IMR-90 (cell line): Measurements from ENCODE around the gene PDXK. TPM values are rescaled to one million over a fixed set of nuclear protein-coding genes. Genes with fewer than 3 reads are reported as not detected.

Source experiments
- ATAC-seq: fragments of 200-7000 bp; cut with Tn5 transposase; 2 replicates; pipeline ENCODE4 v1.9.1; 2020; ENCODE audit warnings: low read depth, mild to moderate bottlenecking, moderate library complexity
- BruUV-seq: library from RNA; stranded (reverse); fragments of 400-500 nt; replicated peaks from 2 replicates; lab custom pipeline; 2021; lab: Mats Ljungman, UMichigan
- CTCF ChIA-PET: fragments of 300-600 bp; formaldehyde crosslinking; extraction: SDS; loops from one replicate; lab custom pipeline; 2021; ENCODE audit warnings: antibody characterized with exemption; lab: Yijun Ruan, JAX
- POLR2A ChIA-PET: fragments of 300-600 bp; sonication (Branson Sonifier 250); formaldehyde crosslinking; loops from one replicate; lab custom pipeline; 2022; ENCODE audit warnings: antibody characterized with exemption; ENCODE audit not compliant: unreplicated experiment; lab: Charles Lee
- DNase-seq: peaks from one replicate; pipeline ENCODE4 v3.0.0; 2013
- H2AFZ ChIP-seq: replicated peaks from 2 replicates; pipeline ENCODE3; 2013; ENCODE audit warnings: low read length, mild to moderate bottlenecking; ENCODE audit not compliant: poor library complexity
- H2AK5ac ChIP-seq: 2 replicates; pipeline ENCODE4 v1.6.1; 2013; ENCODE audit warnings: low read depth, low read length, inconsistent platforms
- H2AK9ac ChIP-seq: replicated peaks from 2 replicates; pipeline ENCODE3; 2013; ENCODE audit warnings: mild to moderate bottlenecking, low read depth, low read length, moderate library complexity; ENCODE audit not compliant: poor library complexity
- H2BK120ac ChIP-seq: 2 replicates; pipeline ENCODE4 v1.6.1; 2013; ENCODE audit warnings: low read depth, low read length, inconsistent platforms
- H2BK15ac ChIP-seq: 3 replicates; pipeline ENCODE4 v1.6.1; 2013; ENCODE audit warnings: low read depth, low read length, inconsistent platforms
- H2BK20ac ChIP-seq: 2 replicates; pipeline ENCODE4 v1.6.1; 2013; ENCODE audit warnings: low read depth, mild to moderate bottlenecking, inconsistent platforms, low read length, moderate library complexity
- H2BK5ac ChIP-seq: 2 replicates; pipeline ENCODE4 v1.6.1; 2013; ENCODE audit warnings: mild to moderate bottlenecking, low read depth, low read length, inconsistent platforms; ENCODE audit not compliant: poor library complexity, severe bottlenecking
- H3K14ac ChIP-seq: replicated peaks from 2 replicates; pipeline ENCODE4 v1.6.1; 2013; ENCODE audit warnings: low read depth, low read length, inconsistent platforms
- H3K18ac ChIP-seq: 2 replicates; pipeline ENCODE4 v1.6.1; 2013; ENCODE audit warnings: low read depth, low read length, control low read depth
- H3K23ac ChIP-seq: 2 replicates; pipeline ENCODE4 v1.6.1; 2013; ENCODE audit warnings: low read depth, low read length, inconsistent platforms
- H3K27ac ChIP-seq: 2 replicates; pipeline ENCODE4 v1.5.1; 2013; ENCODE audit warnings: mild to moderate bottlenecking, control low read depth, low read length; ENCODE audit not compliant: insufficient read depth
- H3K27me3 ChIP-seq: 2 replicates; pipeline ENCODE4 v1.6.1; 2013; ENCODE audit warnings: low read length; ENCODE audit not compliant: control insufficient read depth, insufficient read depth
- H3K36me3 ChIP-seq: 2 replicates; pipeline ENCODE4 v1.6.1; 2013; ENCODE audit warnings: low read length, mixed read lengths; ENCODE audit not compliant: control insufficient read depth, insufficient read depth
- H3K4ac ChIP-seq: 2 replicates; pipeline ENCODE4 v1.6.1; 2013; ENCODE audit warnings: low read depth, low read length, inconsistent platforms
- H3K4me1 ChIP-seq: 2 replicates; pipeline ENCODE4 v1.6.1; 2013; ENCODE audit warnings: low read length, mixed read lengths; ENCODE audit not compliant: control insufficient read depth, insufficient read depth
- H3K4me2 ChIP-seq: 2 replicates; pipeline ENCODE4 v1.6.1; 2013; ENCODE audit warnings: low read depth, mild to moderate bottlenecking, control low read depth, low read length, moderate library complexity
- H3K4me3 ChIP-seq: 2 replicates; pipeline ENCODE4 v1.5.1; 2013; ENCODE audit warnings: low read depth, mild to moderate bottlenecking, control low read depth, low read length, moderate library complexity; ENCODE audit not compliant: insufficient read depth
- H3K56ac ChIP-seq: 2 replicates; pipeline ENCODE4 v1.6.1; 2013; ENCODE audit warnings: low read length, inconsistent platforms; ENCODE audit not compliant: insufficient read depth; ENCODE audit errors: extremely low read depth
- H3K79me1 ChIP-seq, 2 experiments: 2 replicates each; pipeline ENCODE4 v1.6.1; 2013; ENCODE audit warnings: low read length in 2 of 2, inconsistent platforms in 1 of 2, low read depth in 1 of 2
- H3K9ac ChIP-seq: 2 replicates; pipeline ENCODE4 v1.6.1; 2013; ENCODE audit warnings: low read depth, low read length, control low read depth
- H3K9me1 ChIP-seq: 2 replicates; pipeline ENCODE4 v1.6.1; 2013; ENCODE audit warnings: low read length, inconsistent platforms; ENCODE audit not compliant: insufficient read depth
- H3K9me3 ChIP-seq: 2 replicates; pipeline ENCODE4 v1.6.1; 2013; ENCODE audit warnings: low read length; ENCODE audit not compliant: control insufficient read depth, insufficient read depth
- H4K20me1 ChIP-seq: 2 replicates; pipeline ENCODE4 v1.6.1; 2013; ENCODE audit warnings: low read length, inconsistent platforms; ENCODE audit not compliant: insufficient read depth
- H4K5ac ChIP-seq: 2 replicates; pipeline ENCODE4 v1.6.1; 2013; ENCODE audit warnings: mild to moderate bottlenecking, low read depth, low read length, control low read depth
- H4K8ac ChIP-seq, 2 experiments: 2 replicates each; pipeline ENCODE4 v1.6.1; 2013; ENCODE audit warnings: low read depth in 2 of 2, low read length in 2 of 2, control low read depth in 1 of 2, inconsistent platforms in 1 of 2
- H4K91ac ChIP-seq: 2 replicates; pipeline ENCODE4 v1.6.1; 2013; ENCODE audit warnings: low read depth, low read length, inconsistent platforms; ENCODE audit not compliant: insufficient read depth
- BHLHE40 ChIP-seq: fragments of 150-350 bp; IDR thresholded peaks from 2 replicates; pipeline ENCODE4 v1.6.1; 2016; ENCODE audit warnings: mild to moderate bottlenecking, low read depth, low read length
- CEBPB ChIP-seq: IDR thresholded peaks from 2 replicates; pipeline ENCODE4 v1.6.1; 2012; ENCODE audit warnings: low read depth, low read length, improper control_type of control experiment
- MAZ ChIP-seq: IDR thresholded peaks from 2 replicates; pipeline ENCODE4 v1.6.1; 2012; ENCODE audit warnings: low read depth, mild to moderate bottlenecking, low read length, improper control_type of control experiment, moderate library complexity, borderline replicate concordance
- RAD21 ChIP-seq: IDR thresholded peaks from 2 replicates; pipeline ENCODE4 v1.6.1; 2012; ENCODE audit warnings: low read length, improper control_type of control experiment
- RCOR1 ChIP-seq: IDR thresholded peaks from 2 replicates; pipeline ENCODE4 v1.6.1; 2012; ENCODE audit warnings: mild to moderate bottlenecking, low read length, improper control_type of control experiment; ENCODE audit not compliant: insufficient replicate concordance
- SMC3 ChIP-seq: fragments of 150-350 bp; IDR thresholded peaks from 2 replicates; pipeline ENCODE4 v1.6.1; 2016; ENCODE audit warnings: low read depth, mild to moderate bottlenecking, antibody characterized with exemption, low read length, moderate library complexity
- WGBS, 2 experiments: methylation state at CpG; one replicate each; pipeline versions ENCODE4 v1.1.5 to v1.1.7; 2013; ENCODE audit warnings: missing lambda C conversion rate in 2 of 2; ENCODE audit not compliant: insufficient read length in 1 of 2; ENCODE audit errors: extremely low coverage in 2 of 2; 5-methylcytosine and 5-hydroxymethylcytosine counted together
- dilution Hi-C: fragments of 300-500 bp; cut with HindIII; formaldehyde crosslinking; loops from one replicate; pipeline ENCODE4 v1.14.3; 2018; ENCODE audit warnings: low sequenced_read_pairs; ENCODE audit not compliant: unreplicated experiment
- in situ Hi-C: fragments of 300-500 bp; cut with MboI; formaldehyde crosslinking; loops from 3 replicates; pipeline ENCODE4 v1.14.3; 2019; ENCODE audit warnings: low sequenced_read_pairs, inconsistent platforms, mixed read lengths
- intact Hi-C: fragments of 100-400 bp; cut with micrococcal nuclease; formaldehyde crosslinking; loops from 2 replicates; pipeline ENCODE4 v1.10.0; 2022
- polyA plus RNA-seq, 3 experiments: library from polyadenylated mRNA; depleted of rRNA; stranded (reverse); fragments of >200 nt; gene quantifications; 2 replicates each; pipeline ENCODE4 v1.2.3, GENCODE V29; 2012; ENCODE audit warnings: low replicate concordance in 1 of 3
- total RNA-seq: library from RNA; depleted of rRNA; stranded (reverse); fragments of >200 nt; gene quantifications from 2 replicates; pipeline ENCODE4 v1.2.3, GENCODE V29; 2012
- TF ChIP-seq, protein P1 (sequence below): fragments of 150-350 bp; IDR thresholded peaks from 2 replicates; pipeline ENCODE4 v1.6.1; 2017; ENCODE audit warnings: mild to moderate bottlenecking, antibody characterized with exemption, low read length, low read depth

The PDXK gene
- total and polyA plus RNA-seq, 2 of the 4 experiments (the other 2 are of a cell fraction) = 155 to 312 TPM

DNA sequence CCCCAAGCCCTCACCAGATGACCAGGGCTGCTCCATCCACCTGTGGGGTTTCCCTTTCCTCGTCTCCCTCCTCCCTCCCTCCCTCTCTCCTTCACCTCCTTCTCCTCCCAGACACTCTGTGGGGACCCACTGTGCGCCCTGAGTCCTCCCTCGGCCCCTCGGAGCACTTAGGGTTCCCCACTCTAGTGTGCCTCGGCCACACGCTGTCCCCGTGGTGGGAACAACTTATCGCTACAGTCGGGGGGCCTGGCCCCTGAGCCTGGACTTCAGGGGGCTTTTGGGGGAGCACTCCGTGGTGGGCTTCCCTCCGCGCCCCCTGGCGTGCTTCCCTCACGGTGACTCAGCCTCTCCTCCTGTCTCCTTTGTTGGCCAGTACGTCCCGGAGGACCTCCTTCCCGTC lies 29.7 kb downstream of the PDXK start:
- Histone ChIP-seq H3K4ac (no peak overlapping the region), H3K4me2 (no peak overlapping the region), H3K4me3 (no peak overlapping the region), H3K27me3 (no peaks in the 10 kb centered on the region), H2BK20ac (no peak overlapping the region), H2BK120ac (no peak overlapping the region), H3K23ac (no peak overlapping the region), H3K9me3 (no peaks in the 10 kb centered on the region), H3K79me1 (peaks cover 3 to 42% of the 10 kb centered on the region in 2 experiments), H4K91ac (no peak overlapping the region), H2BK5ac (no peak overlapping the region), H3K36me3 (peaks cover 80% of the 10 kb centered on the region), H2AFZ (no peak overlapping the region), H3K27ac (no peak overlapping the region), H4K20me1 (peaks cover 25% of the 10 kb centered on the region), H4K8ac (no peak overlapping the region), H3K9ac (no peak overlapping the region), H2AK9ac (no peak overlapping the region), H2AK5ac (no peak overlapping the region), H3K4me1 (no peaks in the 10 kb centered on the region), H3K56ac (no peak overlapping the region), H3K14ac (no peak overlapping the region), H4K5ac (no peak overlapping the region), H2BK15ac (no peak overlapping the region), H3K9me1 (peaks cover 18% of the 10 kb centered on the region), H3K18ac (no peak overlapping the region)
- DNase-seq = no peak
- dilution Hi-C loops (no loop called here), in situ Hi-C loops (no loop called here), intact Hi-C loops (no loop called here)
- no peak for ATAC-seq
- CTCF ChIA-PET = no interaction called here
- BruUV-seq = no TSS peak
- no peak for TF ChIP-seq BHLHE40
- no peak for TF ChIP-seq RAD21
- TF ChIP-seq, protein P1, sequence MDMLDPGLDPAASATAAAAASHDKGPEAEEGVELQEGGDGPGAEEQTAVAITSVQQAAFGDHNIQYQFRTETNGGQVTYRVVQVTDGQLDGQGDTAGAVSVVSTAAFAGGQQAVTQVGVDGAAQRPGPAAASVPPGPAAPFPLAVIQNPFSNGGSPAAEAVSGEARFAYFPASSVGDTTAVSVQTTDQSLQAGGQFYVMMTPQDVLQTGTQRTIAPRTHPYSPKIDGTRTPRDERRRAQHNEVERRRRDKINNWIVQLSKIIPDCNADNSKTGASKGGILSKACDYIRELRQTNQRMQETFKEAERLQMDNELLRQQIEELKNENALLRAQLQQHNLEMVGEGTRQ = no peak
- no peak for TF ChIP-seq CEBPB
- TF ChIP-seq RCOR1 = no peak
- no peak for TF ChIP-seq SMC3
- TF ChIP-seq MAZ = no peak
- POLR2A ChIA-PET = no interaction called here
- WGBS, 2 experiments = 97% methylated on average over 14 of the region's 17 CpGs; no CpG with 5 or more reads in 1 of the 2 experiments
